HG02571 (cell line): ENCODE results near the gene SNRPB.
"Not testable (repeated sequence)": the region's sequence is repeated elsewhere in the genome, so short reads cannot be mapped to it uniquely, and the experiment has no call there.

Experiments used
- ATAC-seq: cut with Tn5 transposase; IDR thresholded peaks from one replicate; pipeline ENCODE4 v1.9.1; 2021; ENCODE audit warnings: mild to moderate bottlenecking, moderate library complexity; ENCODE audit not compliant: unreplicated experiment

Gene SNRPB

GRCh38 chr20:2470423-2471193 lies at the start of gene SNRPB:
Gene SNRPB (minus strand): TSS chr20:2470789. CDS start chr20:2470690, 99 bp downstream.
- ATAC-seq = peak; percentile 98

- no peak for ATAC-seq
These were observed 48.7 kb upstream of the SNRPB start for GRCh38 chr20:2519115-2519809.

GRCh38 chr20:2518558-2518957 lies 48.0 kb upstream of the SNRPB start:
- ATAC-seq = no peak

- ATAC-seq = no peak
These were observed 47.5 kb upstream of the SNRPB start for GRCh38 chr20:2518096-2518495.

- no peak for ATAC-seq
These were observed 45.8 kb upstream of the SNRPB start for GRCh38 chr20:2516399-2516798.

GRCh38 chr20:2515203-2515602 lies 44.6 kb upstream of the SNRPB start:
- no peak for ATAC-seq

GRCh38 chr20:2509794-2510193 lies 39.2 kb upstream of the SNRPB start:
- no peak for ATAC-seq

GRCh38 chr20:2509468-2509781 lies 38.8 kb upstream of the SNRPB start:
- no peak for ATAC-seq

- ATAC-seq = peak; percentile 95
These were observed 38.3 kb upstream of the SNRPB start, which contains the start of gene ZNF343 for GRCh38 chr20:2508631-2509467. Gene ZNF343 (minus strand): TSS chr20:2508915. CDS start chr20:2493895, 15,020 bp downstream.

GRCh38 chr20:2507875-2508630 lies 37.5 kb upstream of the SNRPB start:
- ATAC-seq = peak; percentile 11

- no peak for ATAC-seq
These were observed 36.9 kb upstream of the SNRPB start for GRCh38 chr20:2507464-2507863.

- not testable (repeated sequence) for ATAC-seq
These were observed 35.8 kb upstream of the SNRPB start for GRCh38 chr20:2506426-2506825.

- not testable (repeated sequence) for ATAC-seq
These were observed 34.2 kb upstream of the SNRPB start for GRCh38 chr20:2504803-2505202.

GRCh38 chr20:2502808-2503384 lies 32.3 kb upstream of the SNRPB start:
- not testable (repeated sequence) for ATAC-seq

- no peak for ATAC-seq
These were observed 15.1 kb upstream of the SNRPB start for GRCh38 chr20:2485661-2486060.

GRCh38 chr20:2485080-2485479 lies 14.5 kb upstream of the SNRPB start:
- ATAC-seq = no peak

GRCh38 chr20:2483504-2483903 lies 12.9 kb upstream of the SNRPB start:
- ATAC-seq = no peak

GRCh38 chr20:2480381-2480780 lies 9.8 kb upstream of the SNRPB start:
- ATAC-seq = no peak

GRCh38 chr20:2476742-2477615 lies 6.4 kb upstream of the SNRPB start:
- no peak for ATAC-seq
